ENCODE results near the gene NOP9.

Gene NOP9

GRCh38 chr14:24281636-24282035 is 18.0 kb upstream of the NOP9 start:
- TF ChIP-seq TOX (CRISPR knock-in tag; IDR thresholded peaks at IDR 0.05; ENCODE audit: borderline replicate concordance) = no peak
- TF ChIP-seq SNAI2 (CRISPR knock-in tag; IDR thresholded peaks at IDR 0.05) = no peak
- TF ChIP-seq ARNTL (CRISPR knock-in tag; IDR thresholded peaks at IDR 0.05; ENCODE audit: borderline replicate concordance, low read depth) = no peak
- TF ChIP-seq TSHZ2 (CRISPR knock-in tag; IDR thresholded peaks at IDR 0.05) = no peak
- no peak for TF ChIP-seq CSDC2 (CRISPR knock-in tag; IDR thresholded peaks at IDR 0.05)
- no peak for TF ChIP-seq ZNF70 (CRISPR knock-in tag; IDR thresholded peaks at IDR 0.05)
- no peak for TF ChIP-seq ESRRG (CRISPR knock-in tag; IDR thresholded peaks at IDR 0.05)
- no peak for TF ChIP-seq RARB (CRISPR knock-in tag; IDR thresholded peaks at IDR 0.05)
- TF ChIP-seq PPARA (CRISPR knock-in tag; IDR thresholded peaks at IDR 0.05; ENCODE audit: borderline replicate concordance) = no peak
- no peak for ATAC-seq

GRCh38 chr14:24282736-24283135 is 16.9 kb upstream of the NOP9 start:
- TF ChIP-seq POU6F1 (CRISPR knock-in tag; IDR thresholded peaks at IDR 0.05; ENCODE audit: borderline replicate concordance, low read depth) (no peak), CSDC2 (CRISPR knock-in tag; IDR thresholded peaks at IDR 0.05) (no peak), PATZ1 (CRISPR knock-in tag; IDR thresholded peaks at IDR 0.05; ENCODE audit: borderline replicate concordance) (no peak), ZFP3 (CRISPR knock-in tag; IDR thresholded peaks at IDR 0.05) (no peak), OSR1 (CRISPR knock-in tag; IDR thresholded peaks at IDR 0.05) (no peak)
- no peak for ATAC-seq

GRCh38 chr14:24283796-24284460 is 15.7 kb upstream of the NOP9 start:
- TF ChIP-seq CREB5 (CRISPR knock-in tag; IDR thresholded peaks at IDR 0.05; ENCODE audit: low read depth) = no peak
- no peak for ATAC-seq

- ATAC-seq = no peak
- TF ChIP-seq ZNF565 (CRISPR knock-in tag; conservative IDR thresholded peaks at IDR 0.05; ENCODE audit: low read depth) = no peak
- TF ChIP-seq TSHZ2 (CRISPR knock-in tag; IDR thresholded peaks at IDR 0.05) = no peak
- no peak for TF ChIP-seq ZFP3 (CRISPR knock-in tag; IDR thresholded peaks at IDR 0.05)
- no peak for TF ChIP-seq ZNF8 (CRISPR knock-in tag; IDR thresholded peaks at IDR 0.05)
- no peak for TF ChIP-seq TOX (CRISPR knock-in tag; IDR thresholded peaks at IDR 0.05; ENCODE audit: borderline replicate concordance)
- TF ChIP-seq GLIS3 (CRISPR knock-in tag; IDR thresholded peaks at IDR 0.05) = no peak
- TF ChIP-seq RARB (CRISPR knock-in tag; IDR thresholded peaks at IDR 0.05) = no peak
- no peak for TF ChIP-seq ZFP30 (CRISPR knock-in tag; IDR thresholded peaks at IDR 0.05)
- TF ChIP-seq ISL1 (CRISPR knock-in tag; IDR thresholded peaks at IDR 0.05) = no peak
Measured at GRCh38 chr14:24284501-24285035, 15.1 kb upstream of the NOP9 start.

Measured in SK-N-SH treated with all-trans-retinoic acid at 6 μM for 48 hours (cell line).